Endometrium (tissue), 2 donors: ENCODE results near the gene UBE2E1.
"Not testable (repeated sequence)": the region's sequence is repeated elsewhere in the genome, so short reads cannot be mapped to it uniquely, and the experiment has no call there.

ENCODE experiments used
- FAIRE-seq: peaks from 2 replicates; lab custom pipeline; 2012; peaks lifted over from hg19 to GRCh38; lab: Jason Lieb, UNC
- donor health status: control.
- donor health status: control.

UBE2E1 gene

GRCh38 chr3:23882487-23882918 is 76.7 kb downstream of the UBE2E1 start:
- FAIRE-seq = no peak

DNA sequence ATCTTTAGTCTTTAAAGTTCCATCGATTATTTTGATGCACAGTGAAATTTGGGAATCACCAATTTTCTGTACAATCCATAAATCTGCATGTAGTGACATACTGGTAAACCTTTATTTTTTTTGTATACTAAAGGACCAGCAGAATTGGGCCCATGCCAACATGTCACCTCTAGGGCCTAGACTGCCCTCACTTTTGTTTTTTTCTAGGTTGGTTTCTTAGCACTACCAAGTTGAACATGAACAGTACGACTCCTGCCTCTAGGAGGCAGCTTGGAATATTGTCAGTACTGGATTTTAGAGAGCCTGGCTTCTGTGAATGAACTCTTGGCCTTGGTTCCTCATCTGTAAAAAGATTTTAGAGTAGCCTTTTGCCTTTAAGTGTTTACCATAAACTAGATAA is 78.7 kb downstream of the UBE2E1 start:
- no peak for FAIRE-seq

DNA sequence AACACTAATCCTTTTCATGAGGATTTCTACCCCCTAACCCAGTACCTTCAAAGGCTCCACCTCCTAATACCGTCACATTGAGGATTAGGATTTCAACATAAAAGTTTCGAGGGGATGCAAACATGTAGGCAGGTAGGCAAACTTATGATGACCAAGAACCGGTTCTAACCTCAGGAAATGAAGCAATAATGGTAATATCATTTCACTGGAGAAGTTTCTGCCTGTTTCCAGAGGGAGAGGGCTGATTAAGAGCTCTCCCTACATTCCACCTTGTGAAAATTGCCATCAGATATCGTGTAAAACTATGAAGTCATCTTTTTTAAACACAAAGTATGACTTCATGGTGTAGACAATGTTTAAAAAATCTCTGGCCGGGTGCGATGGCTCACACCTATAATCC is 79.5 kb downstream of the UBE2E1 start:
- no peak for FAIRE-seq

- FAIRE-seq = no peak
Measured at GRCh38 chr3:23886311-23886710, 80.6 kb downstream of the UBE2E1 start.

- FAIRE-seq = peak; percentile 89
Measured at GRCh38 chr3:23888617-23889228, 83.0 kb downstream of the UBE2E1 start.

DNA sequence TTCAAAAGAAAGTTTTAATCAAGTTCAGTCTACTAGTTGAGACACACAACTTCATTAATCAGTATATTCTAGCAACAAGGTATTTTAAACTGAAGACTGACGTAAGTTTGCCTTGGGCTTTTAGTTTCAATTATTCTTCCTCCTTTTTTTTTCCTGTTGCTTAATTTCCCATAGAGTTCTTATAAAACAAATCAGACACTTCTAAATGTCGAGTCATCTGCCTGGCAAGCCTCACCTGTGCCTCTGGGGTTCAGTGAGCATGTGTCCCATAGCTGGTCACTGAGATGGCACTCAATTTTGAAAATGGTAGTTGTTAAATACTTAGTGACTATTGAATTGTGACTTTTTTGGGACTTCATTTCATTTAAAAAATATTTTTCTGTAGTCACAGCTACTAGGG is 83.6 kb downstream of the UBE2E1 start:
- no peak for FAIRE-seq

DNA sequence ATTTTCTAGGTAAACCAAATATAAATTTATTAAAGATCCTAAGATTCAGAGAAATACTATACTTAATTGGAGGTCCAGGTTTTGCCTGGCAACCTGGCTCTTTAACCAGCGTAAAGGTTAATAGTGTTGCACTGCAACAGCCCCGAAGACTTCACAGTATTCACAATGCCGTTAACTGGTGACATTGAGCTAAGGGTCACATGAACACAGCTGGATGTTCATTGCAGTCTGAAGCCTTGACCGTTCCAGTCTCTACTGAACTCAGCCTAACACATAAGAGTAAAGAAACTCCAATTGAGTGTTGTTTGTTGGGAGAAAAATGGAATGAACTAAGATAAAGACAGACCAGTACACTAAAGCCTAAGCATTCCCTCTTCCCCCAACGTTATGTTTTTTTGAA is 84.2 kb downstream of the UBE2E1 start:
- no peak for FAIRE-seq

DNA sequence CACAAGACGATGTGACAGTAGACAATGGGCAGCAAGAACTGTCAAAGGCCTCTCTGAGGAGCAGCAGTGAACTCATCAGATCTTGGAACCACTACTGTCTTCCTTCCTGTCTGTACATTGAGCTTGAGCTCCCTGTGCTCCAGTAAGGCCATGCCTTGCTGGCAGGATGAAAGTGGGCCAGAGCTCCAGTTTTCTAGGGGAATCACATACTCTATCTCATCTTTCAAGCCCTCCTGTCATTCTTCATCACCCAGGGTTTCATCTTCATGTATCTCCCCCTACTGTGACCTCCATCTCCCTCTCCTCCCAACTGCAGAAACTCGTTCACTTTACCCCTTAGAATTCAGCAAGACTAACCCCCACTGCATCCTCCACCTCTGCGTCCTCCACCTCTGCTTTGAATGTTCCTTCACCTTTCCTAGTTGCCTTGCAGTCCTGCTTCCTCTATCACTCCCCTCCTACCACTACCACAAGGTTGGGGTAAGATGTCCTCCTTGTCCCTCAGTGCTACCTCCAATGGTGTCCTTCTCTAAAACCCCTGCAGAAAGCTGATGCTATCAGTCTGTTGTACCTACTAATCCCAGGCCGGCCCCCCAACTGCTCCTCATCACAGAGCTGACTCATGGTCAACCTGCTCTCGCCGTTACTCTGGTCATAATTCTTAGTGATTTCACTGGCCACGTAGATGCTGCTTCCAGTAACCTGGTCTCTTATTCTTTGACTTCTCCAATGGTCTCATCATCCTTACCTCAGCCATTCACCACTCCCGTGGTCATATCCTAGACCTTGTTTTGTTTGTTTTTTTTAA is 88.7 kb downstream of the UBE2E1 start:
- no peak for FAIRE-seq

DNA sequence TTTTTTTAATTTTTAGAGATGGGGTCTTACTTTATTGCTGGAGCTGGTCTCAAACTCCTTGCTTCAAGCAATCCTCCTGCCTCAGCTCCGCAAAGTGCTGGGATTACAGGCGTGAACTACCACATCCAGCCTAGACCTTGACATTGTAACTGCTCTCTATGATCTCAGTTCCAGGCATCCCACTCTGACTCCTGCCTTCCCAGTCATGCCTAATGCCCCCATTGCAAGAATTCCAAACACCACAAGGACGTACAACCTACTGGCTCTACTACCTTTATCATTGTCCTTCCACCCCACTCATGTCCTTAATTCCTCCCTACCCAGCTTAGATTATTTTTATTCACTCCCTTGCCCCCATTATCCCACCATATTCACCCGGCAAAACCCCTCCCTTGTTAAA is 89.4 kb downstream of the UBE2E1 start:
- FAIRE-seq = no peak

GRCh38 chr3:23900744-23901143 is 95.0 kb downstream of the UBE2E1 start:
- no peak for FAIRE-seq

- no peak for FAIRE-seq
Measured at GRCh38 chr3:23904545-23904944, 98.8 kb downstream of the UBE2E1 start.

GRCh38 chr3:23909341-23909740 is 103.6 kb downstream of the UBE2E1 start:
- FAIRE-seq = no peak

DNA sequence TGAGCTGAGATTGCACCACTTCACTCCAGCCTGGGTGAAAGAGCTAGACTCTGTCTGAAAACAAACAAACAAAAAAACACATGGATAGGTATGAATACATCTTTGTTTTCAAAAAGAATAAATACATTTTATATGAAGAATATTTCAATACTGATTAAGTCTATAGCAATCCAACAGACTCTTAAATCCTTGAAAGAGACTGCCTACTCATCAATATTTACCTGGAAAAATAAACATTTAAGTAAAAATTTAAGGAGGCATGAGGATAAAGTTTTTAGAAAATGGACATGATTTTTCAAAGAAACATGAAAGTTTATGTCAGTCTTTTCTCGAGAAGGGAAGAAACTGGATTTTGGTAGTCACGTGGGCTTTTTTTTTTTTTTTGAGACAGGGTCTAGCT is 105.6 kb downstream of the UBE2E1 start:
- FAIRE-seq = no peak

DNA sequence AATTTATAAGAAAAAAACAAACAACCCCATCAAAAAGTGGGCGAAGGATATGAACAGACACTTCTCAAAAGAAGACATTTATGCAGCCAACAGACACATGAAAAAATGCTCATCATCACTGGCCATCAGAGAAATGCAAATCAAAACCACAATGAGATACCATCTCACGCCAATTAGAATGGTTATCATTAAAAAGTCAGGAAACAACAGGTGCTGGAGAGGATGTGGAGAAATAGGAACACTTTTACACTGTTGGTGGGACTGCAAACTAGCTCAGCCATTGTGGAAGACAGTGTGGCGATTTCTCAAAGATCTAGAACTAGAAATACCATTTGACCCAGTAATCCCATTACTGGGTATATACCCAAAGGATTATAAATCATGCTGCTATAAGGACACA is 106.6 kb downstream of the UBE2E1 start:
- FAIRE-seq = not testable (repeated sequence)

- FAIRE-seq = no peak
Measured at GRCh38 chr3:23913182-23913581, 107.4 kb downstream of the UBE2E1 start.

GRCh38 chr3:23913873-23914743 is 108.4 kb downstream of the UBE2E1 start:
- no peak for FAIRE-seq

DNA sequence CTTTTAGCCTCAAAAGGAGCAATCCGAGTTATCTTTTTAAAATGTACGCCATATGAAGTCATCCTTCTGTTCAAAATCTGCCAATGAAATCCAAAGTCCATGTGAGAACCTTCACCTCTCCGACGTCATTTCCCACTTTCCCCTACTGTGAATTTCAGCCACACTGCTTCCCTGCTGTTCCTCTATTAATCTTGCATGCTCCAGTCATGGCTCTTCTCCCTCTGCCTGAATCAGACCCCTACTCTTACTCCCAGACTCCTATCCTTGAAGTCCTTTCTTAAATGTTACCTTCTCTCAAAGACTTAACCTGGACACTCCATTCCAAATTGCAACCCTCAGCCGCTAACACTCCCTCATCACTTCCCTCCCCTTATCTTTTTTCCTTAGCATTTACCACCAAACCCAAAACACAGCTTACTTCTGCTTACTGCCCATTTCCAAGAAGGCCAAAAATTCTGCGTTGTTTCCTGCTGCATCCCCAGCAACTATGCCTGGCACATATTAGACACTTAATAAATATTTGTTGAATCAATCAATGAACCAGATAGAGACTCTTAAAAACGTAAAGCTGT is 109.9 kb downstream of the UBE2E1 start:
- no peak for FAIRE-seq

GRCh38 chr3:23916152-23916885 is 110.6 kb downstream of the UBE2E1 start:
- no peak for FAIRE-seq

DNA sequence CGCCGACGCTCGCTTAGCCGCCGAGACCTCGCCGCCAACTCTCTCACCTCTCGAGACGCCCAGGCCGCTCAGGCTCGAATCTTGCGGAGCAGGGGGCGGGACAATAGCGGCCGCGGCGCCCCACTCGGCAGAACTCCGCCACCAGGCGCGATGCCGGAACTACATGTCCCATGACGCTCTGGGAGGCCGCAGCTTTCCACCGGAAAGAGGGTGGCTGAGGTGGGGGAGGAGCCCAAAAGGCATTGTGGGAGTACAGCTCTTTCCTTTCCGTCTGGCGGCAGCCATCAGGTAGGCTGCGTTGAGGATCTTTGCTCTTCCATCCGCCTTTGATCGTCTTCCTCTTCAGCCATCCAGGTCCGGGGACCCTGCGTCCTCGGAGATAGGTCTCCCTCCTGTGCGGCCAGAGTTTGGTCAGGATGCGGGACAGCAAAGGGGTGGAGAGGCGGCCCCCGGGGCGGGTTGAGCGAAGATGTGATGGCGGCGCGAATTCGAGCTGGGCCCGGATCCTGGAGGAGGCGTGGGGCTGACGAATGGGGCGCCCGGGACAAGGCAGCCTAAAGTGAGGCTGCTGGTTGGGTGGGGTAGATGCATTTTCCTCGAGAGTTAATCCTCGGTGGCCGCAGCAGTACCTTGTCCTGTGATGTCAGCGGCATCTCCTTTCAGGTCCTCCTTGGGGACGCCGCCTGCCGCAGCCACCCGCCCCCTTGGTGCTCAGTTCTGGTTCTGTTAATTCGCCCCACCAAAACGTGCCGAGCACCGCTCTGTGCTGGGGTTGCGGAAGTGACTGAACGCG is 111.3 kb downstream of the UBE2E1 start, which contains the start of the genes NKIRAS1 and RPL15:
Gene NKIRAS1 (minus strand): TSS at position 105 of the 793 bp plus-strand sequence. CDS start 6,086 bp downstream, outside the sequence.
Gene RPL15 (plus strand): TSS at position 247 of the 793 bp plus-strand sequence. CDS start 728 bp downstream, outside the sequence.
- FAIRE-seq = peak; percentile 51

DNA sequence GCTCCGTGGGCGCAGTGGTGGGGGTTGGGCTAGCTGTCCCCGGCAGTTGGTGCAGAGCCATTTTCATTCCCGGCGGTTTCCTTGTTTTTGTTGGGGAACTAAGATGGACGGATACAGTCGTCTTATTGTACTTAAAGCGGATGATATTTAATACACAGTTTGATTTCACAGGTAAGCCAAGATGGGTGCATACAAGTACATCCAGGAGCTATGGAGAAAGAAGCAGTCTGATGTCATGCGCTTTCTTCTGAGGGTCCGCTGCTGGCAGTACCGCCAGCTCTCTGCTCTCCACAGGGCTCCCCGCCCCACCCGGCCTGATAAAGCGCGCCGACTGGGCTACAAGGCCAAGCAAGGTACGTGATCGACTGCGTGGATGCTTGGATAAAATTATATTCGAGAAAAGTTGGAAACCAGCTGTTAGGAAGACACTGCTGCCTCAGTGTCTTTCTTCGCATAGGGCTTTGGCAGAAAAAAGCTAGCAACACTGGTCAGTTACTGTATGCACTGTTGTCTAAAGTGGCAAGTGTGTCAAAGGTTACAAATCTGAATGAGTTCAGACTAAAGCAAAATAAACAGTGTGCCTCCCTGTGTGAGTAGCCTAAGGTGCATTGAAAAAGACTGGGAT is 112.0 kb downstream of the UBE2E1 start:
- not testable (repeated sequence) for FAIRE-seq
